Umbilical cord (tissue), 2 donors: ENCODE results near the gene ZNF668. TPM values are rescaled to one million over a fixed set of nuclear protein-coding genes. Genes with fewer than 3 reads are reported as not detected.
"Not testable (repeated sequence)": the region's sequence is repeated elsewhere in the genome, so short reads cannot be mapped to it uniquely, and the experiment has no call there.

ENCODE experiments used
- DNase-seq: peaks from one replicate; pipeline ENCODE4 v3.0.0-alpha.2; 2015; ENCODE audit warnings: low spot score
- total RNA-seq: library from RNA; depleted of rRNA; stranded (reverse); fragments of >200 nt; gene quantifications from one replicate; pipeline ENCODE4 v1.2.3, GENCODE V29; 2014; ENCODE audit warnings: low replicate concordance; ENCODE audit not compliant: insufficient read depth

ZNF668 gene
- total RNA-seq, 1 donor from 2014 or later = 10.6 TPM

DNA sequence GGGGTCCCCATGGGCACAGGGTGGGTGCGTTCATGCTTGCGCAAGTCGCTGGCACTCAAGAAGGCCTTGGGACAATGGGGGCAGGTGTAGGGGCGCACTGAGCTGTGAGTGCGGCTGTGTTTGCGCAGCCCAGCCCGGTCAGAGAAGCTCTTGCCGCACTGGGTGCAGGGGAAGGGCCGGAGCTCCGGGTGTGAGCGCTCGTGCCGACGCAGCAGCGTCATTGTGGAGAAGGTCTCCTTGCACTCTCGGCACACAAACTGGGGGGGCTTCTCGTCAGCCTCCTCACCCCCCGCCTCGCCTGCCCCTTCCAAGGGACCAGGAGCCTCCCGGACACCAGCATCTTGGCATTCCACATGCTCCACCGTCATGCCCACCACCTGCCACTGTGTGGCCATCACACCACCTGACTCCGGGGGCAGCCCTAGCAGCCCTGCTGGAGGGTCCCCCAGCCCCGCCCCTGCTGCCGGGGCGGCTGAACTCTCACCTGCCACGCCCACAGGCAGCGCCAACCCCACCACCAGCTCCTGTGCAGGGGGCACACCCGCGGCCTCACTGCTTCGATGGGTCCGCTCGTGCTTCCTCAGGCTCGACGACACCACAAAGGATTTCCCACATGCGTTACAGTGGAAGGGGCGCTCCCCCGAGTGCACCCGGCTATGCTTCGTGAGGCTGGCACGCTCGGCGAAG, 12.8 kb downstream of the ZNF668 start:
- DNase-seq = no peak

DNA sequence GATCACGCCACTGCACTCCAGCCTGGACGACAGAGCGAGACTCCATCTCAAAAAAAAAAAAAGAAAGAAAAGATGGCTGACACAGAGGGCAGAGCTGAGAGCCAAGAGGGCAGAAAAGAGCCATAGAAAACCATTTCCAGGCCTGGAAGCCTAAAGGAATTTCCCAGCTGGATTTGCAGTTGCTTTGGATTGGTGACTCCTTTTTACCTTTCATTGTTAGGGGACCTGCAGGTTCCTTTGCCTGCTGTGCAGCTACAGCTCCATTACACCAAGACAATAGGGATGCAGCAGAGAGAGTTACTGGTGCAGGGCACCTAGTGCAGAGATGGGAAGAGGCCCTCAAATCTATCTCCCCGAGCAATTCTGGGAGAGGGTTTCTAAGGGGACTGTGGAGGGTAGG, 18.4 kb downstream of the ZNF668 start:
- DNase-seq = no peak

GRCh38 chr16:31052114-31052513, 21.9 kb downstream of the ZNF668 start:
- DNase-seq = peak; percentile 94

DNA sequence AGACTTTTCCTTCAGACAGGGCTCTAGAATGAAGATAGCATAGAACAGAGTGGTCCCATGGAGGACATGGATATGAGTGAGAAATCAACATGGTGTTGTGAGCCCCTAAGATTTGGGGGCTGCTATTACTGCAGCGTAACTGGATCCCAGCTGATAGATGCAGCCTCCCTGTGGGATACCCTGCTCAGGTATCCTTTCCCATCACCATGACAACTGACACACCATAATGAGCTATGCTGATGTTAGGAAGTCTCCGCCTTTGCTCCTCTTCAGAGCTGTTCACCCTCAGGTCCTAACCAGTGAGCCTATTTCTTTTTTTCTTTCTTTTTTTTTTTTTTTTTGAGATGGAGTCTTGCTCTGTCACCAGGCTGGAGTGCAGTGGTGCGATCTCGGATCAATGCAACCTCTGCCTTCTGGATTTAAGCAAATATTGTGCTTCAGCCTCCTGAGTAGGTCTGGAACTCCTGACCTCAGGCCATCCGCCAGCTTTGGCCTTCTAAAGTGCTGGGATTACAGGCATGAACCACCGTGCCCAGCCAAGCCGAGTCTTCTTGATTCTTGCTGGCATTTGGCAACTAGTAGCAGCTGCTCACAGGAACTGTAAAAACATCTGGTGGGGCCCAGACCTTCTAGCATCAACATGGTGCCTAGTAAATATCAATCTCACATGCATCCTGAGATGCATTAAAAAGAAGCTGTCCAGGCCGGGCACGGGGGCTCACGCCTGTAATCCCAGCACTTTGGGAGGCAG, 23.6 kb downstream of the ZNF668 start:
- no peak for DNase-seq

- DNase-seq = no peak
These were observed 30.1 kb downstream of the ZNF668 start for GRCh38 chr16:31043898-31044481.

DNA sequence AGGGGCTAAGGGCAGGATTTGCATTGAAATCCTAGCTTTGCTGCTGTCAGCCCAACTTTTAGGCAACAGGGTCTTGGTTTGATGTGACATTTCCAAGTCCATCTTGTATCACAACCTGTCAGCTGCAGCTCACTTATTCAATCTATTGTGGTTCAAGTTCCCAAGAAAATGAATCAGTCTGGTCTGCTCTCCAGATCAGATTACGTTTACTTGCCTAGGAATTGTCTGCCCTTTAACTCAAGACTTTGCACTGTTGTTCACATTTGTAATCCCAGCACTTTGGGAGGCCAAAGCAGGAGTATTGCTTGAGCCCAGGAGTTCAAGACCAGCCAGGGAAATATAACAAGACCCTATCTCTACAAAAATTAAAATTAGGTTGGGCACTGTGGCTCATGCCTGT, 30.7 kb downstream of the ZNF668 start:
- no peak for DNase-seq

DNA sequence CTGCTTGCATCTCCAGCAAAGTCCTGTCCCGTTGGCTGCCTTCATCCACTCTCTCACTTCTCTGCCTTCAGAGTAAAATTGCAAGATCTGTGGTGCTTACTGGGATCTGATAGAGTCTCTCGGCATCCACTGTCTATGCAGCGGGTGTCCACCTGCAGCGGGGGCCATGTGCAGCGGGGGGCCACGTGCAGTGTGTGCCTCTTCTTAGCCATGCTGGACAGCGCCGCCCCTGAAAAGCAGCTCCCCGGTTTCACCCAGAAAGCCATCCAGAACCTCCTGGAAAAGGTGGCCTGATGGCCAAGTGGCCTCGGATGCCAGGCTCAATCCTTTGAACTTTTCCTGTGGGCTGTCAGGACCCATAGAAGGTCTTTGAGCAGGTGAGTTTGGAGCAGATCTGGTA, 31.2 kb downstream of the ZNF668 start:
- DNase-seq = no peak

DNA sequence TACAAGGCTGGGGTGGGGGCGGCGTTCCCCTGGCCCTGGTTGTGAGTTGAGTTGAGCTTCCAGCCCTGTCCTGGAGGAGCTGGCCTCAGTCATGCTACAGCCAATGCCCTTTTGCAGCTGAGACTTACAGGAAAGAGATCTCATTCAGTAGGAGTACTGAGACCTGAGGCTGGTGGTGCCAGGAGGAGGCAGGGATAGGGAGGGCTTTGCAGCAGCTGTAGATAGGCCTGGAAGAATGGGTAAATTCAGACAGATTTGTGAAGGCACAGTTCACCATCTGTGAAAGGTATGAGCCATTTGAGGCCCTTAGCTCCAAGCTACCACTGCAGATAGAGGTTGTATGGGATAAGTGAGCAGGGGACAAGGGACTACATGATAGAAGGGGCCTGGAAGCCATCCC, 35.0 kb downstream of the ZNF668 start:
- DNase-seq = no peak

GRCh38 chr16:31036691-31037090, 37.3 kb downstream of the ZNF668 start:
- no peak for DNase-seq

GRCh38 chr16:31033709-31034492, 40.1 kb downstream of the ZNF668 start:
- peak; percentile 93 for DNase-seq

DNA sequence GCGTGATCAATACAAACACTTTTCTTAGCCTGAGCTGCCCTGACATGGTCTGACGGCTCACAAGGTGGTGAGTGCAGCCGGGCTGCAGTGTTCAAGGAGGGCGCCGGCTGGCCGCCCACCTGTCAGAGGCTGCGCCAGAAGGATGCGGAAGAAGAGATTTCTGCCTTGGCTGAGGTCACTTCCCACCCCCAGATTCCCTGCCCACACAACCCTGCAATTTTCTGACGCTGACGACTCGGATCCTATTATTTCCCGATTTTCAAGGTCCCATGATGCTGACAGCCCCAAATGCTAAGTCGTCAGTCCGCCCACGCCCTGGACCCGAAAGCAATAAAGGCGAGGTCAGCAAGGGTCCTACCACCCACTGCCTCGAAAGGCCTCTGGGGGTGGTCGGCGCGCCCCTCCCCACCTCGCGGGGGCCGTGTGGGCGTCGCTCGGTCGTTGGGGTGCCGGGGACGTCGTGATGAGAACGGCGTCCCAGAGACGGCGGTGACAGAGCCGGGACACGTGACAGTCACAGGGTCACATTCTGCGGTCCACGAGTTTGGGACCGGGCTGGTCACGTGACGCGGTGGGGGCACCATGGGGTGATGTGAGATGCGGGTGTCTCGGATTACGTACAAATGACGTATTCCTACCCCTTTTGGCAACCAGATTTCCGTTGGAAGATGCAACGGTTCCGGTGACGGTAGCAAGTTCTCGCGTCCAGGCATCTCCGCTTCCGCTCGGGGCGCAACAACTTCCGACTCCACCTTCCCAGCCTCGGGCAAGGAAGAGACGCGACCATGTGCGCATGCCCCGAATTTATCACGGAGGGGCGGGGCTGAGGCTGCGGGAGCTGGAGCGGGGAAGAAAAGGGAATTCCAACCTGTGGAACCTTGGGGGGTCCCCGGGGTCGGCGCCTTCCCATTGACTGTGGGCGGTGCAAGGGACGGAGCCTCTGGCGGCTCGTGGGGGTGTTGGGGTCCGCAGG, 41.0 kb downstream of the ZNF668 start, which contains the start of gene STX4:
TSS of gene STX4 (plus strand) at position 823 of the 973 bp plus-strand sequence. CDS start 248 bp downstream, outside the sequence.
- peak; percentile 99 for DNase-seq

- DNase-seq = no peak
These were observed 42.8 kb downstream of the ZNF668 start for GRCh38 chr16:31031276-31031675.

- no peak for DNase-seq
These were observed 44.8 kb downstream of the ZNF668 start for GRCh38 chr16:31029272-31029671.

- DNase-seq = no peak
These were observed 48.7 kb downstream of the ZNF668 start for GRCh38 chr16:31025339-31025738.

- DNase-seq = no peak
These were observed 50.3 kb downstream of the ZNF668 start for GRCh38 chr16:31023627-31024226.

- DNase-seq = no peak
These were observed 50.8 kb downstream of the ZNF668 start for GRCh38 chr16:31023252-31023602.

DNA sequence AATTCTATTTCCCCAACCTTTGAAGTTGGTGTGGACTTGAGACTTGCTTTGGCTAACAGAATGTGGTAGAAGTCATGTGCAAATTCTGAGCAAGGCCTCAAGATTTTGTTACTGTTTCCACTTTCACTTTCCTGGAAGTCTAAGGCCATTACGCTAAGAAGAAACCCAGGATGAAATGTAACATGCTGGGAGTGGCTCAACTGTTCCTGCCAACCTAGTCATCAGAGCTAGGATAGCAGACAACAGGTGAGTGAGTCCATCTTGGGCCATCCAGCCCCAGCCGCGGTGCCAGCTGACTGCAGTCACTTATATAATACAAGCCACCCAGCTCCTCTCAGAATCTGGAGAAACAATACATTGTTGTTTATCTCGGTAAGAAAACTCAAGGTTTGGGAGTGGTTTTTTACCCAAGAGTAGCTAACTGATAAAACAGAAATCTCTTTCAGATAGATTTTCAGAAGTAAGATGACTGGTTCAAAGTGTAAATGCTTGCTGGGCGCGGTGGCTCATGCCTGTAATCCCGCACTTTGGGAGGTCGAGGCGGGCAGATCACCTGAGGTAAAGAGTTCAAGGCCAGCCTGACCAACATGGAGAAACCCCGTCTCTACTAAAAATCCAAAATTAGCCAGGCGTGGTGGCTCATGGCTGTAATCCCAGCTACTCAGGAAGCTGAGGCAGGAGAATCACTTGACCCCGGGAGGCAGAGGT, 51.3 kb downstream of the ZNF668 start:
- no peak for DNase-seq

DNA sequence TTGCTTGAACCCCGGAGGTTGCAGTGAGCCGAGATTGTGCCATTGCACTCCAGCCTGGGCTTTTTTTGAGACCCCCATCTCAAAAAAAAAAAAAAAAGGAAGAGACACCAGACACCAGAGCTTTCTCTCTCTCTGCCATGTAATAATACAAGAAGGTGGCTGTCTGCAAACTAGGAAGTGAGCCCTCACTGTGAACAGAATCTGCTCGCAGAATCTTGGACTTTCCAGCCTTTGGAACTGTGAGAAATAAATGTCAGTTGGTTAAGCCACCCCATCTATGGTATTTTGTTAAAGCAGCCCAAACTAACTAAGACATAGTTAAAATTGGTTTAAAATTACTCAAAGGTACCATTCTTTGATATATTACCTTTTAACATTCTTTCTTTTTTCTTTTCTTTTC, 53.5 kb downstream of the ZNF668 start:
- DNase-seq = no peak

DNA sequence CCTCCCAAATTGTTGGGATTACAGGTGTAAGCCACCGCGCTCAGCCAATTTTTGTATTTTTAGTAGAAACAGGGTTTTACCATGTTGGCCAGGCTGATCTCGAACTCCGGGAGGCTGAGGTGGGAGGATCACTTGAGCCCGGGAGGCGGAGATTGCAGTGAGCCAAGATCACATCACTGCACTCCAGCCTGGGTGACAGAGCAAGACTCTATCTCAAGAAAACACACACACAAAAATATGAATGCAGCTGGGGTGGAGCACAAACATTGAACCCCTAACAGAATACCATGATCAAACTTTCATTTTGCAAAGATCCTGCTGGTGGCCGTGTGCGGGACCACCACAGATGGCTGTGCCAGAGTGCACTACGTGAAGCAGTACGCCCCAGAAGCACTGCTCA, 56.3 kb downstream of the ZNF668 start:
- DNase-seq = not testable (repeated sequence)

DNA sequence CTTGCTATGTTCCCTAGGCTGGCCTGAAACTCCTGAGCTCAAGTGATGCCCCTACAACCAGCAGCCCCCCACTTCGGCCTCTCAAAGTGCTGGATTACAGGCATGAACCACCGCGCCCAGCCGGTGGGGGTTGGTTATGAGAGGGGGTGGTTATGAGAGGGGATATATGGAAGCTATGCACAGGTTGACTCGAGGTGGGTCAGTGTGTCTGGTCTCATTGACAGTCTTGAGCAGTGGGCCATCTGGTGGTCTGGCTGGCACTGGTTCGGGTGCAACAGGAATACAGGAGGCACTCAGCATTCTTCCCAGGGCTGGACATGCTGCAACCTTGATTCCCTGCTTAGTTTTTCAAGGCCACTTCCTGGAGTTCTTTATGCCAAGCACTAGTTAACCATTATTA, 58.0 kb downstream of the ZNF668 start:
- DNase-seq = no peak
